Measurements from ENCODE around the gene STAT1. TPM values are rescaled to one million over a fixed set of nuclear protein-coding genes. Genes with fewer than 3 reads are reported as not detected.
A peak's percentile ranks its signal among the peaks of the same experiment; 100 is the strongest.

The STAT1 gene
- total RNA-seq, 1 donor from 2014 or later = 189 TPM

DNA sequence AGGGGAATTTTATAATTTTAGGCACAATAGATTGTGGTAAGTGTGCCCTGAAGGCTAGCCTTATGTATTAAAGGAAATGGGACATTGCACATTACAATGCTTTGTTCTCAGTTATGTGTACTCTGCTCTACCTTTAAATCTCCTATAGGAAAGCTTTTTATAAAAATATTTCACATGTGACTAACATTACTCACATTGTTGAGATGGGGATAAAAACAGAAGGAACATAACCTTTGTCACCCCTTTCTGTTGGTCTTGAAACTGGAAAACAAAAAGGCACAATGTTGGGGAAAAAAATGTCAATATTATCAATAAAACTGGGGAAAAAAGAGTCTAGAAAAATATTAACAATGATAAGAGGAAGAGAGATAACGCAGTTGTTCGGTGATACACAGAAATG is 17.3 kb upstream of the STAT1 start:
- no peak for DNase-seq (ENCODE audit: low read depth)

DNA sequence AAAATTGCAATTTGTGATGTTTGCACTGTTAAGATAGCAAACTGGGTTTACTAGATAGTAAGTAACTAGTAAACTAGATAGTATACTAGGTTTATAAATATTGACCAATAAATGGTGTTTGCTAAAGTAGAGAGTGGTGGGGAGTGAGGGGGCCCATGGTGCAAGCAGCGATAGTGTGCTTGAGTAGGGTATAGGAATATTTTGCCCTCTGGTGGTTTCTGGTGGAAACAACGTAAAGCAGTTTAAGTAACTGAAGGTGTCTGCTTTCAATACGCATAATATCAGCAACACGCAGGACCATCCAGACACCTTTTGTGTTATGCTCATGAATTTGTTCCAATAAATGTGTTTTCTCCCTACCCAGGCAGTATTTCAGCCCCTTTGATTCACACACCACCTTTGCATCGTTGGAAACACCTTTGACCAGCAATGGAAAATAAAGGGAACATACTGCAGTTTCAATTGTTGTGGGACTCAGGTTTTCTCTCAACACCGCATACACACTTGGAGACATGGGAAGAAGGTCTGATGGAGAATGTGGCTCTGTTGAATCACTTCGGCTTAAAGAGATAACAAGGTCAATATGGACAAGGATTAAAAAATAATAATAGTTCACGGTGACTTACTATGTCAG is 16.7 kb upstream of the STAT1 start:
- peak; percentile 57 for DNase-seq (ENCODE audit: low read depth)

DNA sequence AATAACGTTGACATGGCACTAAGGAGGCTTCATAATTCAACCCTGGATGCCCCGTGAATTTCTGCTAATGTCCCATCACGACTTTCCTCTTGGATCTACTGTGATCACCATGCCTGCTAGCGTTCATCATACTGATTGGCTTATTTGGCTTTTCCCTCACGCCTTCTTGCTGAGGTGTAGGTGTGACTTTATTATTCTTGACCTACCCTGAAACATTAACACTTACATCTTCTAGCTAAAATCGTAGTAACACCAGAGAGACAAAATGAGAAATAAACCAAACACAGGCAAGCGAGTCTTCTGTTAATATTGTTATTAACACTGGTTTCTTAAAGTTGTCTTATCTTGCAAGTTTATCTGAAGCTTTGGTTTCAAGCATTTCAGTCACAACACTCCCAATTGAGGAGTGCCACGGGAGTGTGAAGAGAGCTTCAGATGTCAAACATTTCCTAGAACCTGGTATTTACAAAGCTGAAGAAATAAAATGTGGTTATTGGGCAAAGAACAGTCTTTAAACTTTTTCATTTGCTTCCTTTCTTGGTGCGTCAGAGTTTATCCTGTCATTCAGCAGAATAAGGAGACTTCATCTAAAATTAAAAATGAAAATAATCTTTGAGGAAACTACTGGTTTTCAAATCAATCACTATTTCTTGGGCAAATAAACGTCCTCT is 15.4 kb upstream of the STAT1 start:
- DNase-seq (ENCODE audit: low read depth) = no peak

DNA sequence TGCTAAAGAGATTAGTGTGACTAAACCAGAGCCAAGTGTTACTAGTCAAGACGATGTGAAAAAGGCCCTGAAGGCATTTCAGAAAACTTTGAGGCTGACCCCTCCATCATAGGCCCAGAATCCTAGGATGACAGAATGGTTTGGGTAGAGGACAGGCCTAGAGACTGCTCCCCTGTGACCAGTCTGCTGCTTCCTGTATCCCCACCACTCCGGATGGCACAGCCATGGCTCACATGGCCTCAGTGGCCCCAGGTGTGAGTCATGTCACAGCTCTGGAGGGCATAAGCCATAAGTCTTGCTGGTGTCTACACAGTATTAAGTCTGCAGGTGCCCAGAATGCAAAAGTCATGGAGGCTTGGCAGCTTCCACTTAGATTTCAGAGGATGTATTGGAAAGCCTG is 12.4 kb upstream of the STAT1 start:
- DNase-seq (ENCODE audit: low read depth) = no peak

DNA sequence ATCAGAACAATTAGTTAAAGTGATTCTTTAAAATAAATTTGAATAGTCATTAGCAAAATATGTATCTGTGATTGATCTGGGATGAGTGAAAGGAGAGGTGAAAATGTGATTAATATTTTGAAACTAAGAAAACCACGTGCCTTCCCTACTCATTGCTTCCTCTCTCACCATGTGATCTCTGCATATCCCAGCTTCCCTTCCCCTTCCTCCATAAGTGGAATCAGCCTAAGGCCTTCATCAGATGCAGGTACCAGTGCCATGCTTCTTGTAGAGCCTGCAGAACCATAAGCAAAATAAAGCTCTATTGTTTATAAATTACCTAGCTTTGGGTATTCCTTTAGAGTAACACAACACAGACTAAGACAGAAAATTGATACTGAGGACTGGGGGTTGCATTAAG is 11.2 kb upstream of the STAT1 start:
- DNase-seq (ENCODE audit: low read depth) = no peak

DNA sequence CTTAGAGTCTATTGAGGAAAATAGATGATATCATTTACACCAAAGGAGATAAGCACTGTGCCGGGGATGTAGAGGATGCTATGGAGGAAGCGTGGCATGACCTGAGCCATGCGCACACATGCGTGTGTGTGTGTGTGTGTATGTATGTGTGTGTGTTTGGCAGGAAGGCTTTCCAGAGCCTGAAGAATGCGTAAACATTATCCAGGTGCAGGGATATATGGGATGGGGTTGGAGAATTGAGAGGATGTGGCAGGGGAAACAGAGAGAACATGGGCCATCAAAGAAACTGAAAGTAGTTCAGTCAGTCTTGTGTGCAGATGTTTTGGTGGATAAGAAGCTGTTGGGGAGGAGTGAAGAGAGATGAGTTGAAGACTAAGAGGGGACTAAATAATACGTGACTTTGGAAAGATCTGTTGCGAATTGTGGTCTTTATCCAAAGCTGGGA is 9.3 kb upstream of the STAT1 start:
- DNase-seq (ENCODE audit: low read depth) = no peak

DNA sequence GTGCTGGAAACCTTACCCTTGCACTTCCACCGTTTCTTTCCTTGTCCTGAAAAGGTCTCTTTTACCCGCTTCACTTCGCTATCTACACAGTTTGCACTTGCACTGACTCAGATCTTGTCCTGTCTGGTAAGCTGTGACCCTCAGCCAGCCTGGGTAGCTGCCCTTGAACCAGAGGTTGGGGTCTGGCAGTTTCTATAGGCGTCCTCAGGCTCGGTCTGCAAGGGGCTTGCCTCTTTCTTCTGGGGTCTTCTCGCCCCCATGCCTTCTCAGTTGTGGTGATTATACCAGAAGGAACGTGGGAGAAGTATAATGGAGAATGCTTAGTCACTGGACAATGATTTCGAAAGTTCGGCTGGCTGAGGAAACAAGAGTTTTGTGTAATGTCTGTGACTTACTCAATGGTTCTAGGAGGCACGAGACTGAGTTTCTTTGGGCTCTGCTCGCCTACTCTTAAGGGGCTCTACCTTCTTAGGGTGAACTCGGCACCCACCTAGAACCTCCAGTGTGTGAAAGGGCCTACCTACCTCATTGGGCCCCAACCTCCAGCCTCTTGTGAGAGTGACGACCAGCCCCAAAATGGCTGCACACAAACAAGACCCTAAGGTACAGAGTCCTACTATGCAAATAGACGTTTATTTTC is 6.9 kb upstream of the STAT1 start:
- peak; percentile 88 for DNase-seq (ENCODE audit: low read depth)

DNA sequence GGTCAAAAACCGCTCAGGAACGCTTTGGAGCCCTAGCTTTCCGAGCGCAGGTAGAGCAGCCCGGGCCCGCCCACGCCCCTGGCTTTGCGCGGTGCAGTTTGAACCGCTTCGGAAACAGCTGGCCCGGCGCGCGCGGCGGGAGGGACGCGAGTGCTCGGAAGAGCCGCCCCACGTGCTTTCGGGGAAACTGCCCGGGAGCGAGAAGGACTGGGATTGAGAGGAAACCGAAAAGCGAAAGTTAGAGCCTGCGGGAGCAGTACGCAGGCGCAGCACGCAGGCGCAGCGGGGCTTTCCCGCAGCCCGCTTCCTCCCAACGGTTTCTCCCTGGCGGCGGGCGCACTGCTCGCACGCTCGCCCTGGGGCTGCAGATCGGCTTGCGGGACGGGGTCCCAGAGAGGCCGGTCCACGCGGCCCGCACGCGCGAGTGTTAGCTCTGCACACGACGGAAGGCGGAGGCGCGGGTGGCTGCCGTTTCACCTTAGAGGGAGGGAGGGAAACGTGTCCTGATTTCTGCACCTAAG is 6.3 kb upstream of the STAT1 start:
- peak; percentile 89 for DNase-seq (ENCODE audit: low read depth)

DNA sequence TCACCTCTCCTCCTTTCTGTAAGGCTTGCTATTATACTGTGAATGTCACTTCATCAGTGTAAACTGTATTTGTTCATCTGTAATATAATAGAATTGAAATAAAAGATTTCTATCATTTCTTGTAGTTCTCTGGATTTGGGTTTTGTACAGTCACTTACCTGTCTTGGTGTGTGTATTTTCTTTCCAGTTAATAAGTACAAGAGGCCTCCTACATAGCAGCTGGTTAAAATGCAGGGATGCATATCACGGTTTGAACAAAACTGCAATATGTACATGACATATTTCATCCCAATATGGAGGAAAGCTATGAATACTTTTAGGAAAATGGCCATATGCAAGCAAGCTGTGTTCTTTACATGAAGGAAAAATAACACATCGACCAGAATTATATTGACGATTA is 5.4 kb upstream of the STAT1 start:
- DNase-seq (ENCODE audit: low read depth) = no peak

DNA sequence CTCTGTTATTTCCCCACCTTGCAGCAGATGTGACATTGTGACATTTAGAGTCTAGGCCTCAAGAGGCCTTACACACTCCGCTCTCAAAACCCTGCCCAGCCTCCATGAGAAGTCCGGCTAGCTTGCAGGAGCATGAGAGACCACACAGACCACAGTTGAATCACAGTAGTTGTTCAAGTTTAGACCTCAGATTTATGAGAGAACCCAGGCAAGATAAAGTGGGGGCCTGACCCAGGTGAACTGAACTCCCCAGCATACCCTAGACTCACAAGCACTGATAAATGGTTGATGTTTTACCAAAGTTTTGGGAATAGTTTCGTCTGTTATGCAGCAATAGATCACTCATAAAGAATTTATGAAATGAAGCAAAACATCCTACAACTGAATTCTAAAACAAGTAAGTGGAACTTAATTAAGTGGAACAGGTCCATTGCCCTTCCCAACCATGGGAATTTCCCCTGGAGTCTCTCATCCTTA is 4.7 kb upstream of the STAT1 start:
- peak; percentile 82 for DNase-seq (ENCODE audit: low read depth)

DNA sequence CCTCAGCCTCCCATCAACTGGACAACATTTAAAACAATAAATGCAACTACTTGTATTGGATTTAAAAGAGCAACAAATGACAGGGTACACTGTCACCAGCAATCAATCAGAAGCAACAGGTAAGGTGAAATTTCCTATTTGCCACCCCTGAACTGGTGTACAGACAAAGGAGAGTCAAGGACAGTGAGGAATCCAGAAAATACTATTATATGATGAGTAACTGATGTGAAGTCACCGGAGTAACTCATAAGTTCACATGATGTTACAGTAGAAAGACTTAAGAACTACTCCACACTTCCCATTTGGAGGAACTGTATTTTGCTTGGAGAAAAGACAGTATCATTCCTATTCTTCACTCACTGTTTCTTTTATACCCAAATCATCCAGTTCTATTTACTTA is 4.1 kb upstream of the STAT1 start:
- DNase-seq (ENCODE audit: low read depth) = no peak

DNA sequence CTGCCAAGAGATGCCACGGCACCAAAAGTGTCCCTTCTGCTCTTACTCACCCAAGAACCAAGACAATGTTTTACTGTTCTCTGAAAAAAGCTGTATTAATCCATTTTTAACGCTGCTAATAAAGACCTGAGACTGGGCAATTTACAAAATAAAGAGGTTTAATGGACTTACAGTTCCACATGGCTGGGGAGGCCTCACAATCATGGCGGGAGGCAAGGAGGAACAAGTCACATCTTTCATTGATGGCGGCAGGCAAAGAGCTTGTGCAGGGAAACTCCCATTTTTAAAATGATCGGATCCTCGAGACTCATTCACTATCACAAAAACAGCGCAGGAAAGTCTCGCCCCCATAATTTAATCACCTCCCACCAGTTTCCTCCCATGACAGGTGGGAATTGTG is 1.9 kb upstream of the STAT1 start:
- DNase-seq (ENCODE audit: low read depth) = no peak

DNA sequence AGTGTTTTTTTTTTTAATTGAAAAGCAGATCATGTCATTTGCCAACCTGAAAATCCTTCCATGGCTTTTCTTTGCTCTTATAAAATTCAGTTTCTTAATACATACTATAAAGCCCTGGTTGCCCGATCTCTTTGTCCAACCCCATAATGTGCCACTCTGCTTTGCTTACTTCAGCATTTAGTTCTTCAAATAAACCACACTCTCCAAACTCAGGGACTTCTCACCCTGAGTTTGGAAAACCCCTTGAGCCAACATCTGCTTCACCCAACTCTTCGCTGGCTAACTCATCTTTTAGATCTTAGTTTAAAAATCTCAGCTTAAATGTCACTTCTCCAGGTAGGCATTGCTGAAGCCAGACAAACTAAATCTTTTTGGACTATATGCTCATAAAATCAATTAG is 1.3 kb upstream of the STAT1 start:
- no peak for DNase-seq (ENCODE audit: low read depth)

DNA sequence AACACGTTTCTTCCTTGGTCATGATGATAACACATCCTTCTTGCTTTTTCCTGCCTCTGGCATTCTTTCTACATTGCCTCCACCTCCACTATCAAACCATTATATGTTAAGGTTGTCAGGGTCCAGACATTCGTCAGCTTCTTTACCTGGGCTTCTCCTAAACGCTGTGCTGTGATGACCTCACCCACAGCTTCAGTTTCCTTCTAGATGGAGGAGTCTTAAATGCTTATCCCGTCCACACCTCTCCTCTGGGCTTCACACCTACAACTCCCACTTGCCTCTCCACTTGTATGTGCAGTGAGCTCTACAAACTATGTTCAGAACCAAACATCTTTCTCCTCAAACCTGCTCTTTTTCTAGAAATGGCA is 666 bp upstream of the STAT1 start:
- DNase-seq (ENCODE audit: low read depth) = no peak

DNA sequence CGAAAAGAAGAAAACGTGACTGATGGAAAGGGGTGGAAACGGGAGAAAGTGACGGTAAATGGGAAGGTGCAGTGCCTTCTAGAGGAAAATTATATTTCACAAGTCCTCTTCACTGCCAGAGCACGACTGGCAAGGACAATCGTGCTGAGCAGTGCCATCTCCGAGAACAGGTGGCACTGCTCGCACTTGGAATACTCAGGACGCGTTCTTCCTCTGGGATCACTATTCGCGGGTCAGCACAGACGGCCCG is 364 bp downstream of the STAT1 start:
- DNase-seq (ENCODE audit: low read depth) = no peak

DNA sequence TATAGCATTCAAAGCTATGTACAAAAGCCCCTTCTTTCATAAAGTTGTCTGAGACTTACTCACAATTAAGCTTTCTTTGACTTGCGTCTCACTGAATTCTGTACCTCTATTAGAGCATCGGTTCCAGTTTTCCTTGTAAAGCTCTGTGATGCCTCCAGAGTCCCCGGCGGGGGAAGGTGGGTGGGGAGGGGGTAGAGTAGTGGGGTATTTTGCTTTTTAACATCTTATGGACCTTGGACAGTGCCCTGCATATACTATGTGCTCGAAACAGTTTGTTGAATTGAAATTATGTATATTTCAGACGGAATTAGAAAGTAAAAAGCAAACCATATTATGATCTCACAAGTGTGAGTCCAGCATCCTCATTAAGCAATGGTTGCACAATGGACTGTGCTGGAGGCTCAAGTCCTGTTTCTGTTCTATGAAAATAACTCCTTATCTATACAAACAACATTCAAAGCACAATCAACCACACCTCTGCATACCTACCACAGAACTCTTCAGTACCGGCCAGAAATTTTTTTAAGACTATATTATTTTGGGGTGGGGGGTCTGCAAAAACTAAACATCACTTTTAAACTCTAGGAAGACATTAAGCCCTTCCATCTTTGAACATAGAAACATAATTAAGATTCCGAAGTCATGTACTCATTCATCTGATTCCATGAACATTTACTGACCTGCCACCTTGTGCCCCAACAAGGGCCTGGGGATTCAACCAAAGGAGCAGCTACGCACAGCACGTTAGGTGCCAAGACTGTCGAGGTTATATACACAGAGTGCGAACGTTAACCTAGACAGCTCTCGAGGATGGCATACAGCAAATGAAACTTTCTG is 908 bp downstream of the STAT1 start:
- DNase-seq (ENCODE audit: low read depth) = peak; percentile 44

DNA sequence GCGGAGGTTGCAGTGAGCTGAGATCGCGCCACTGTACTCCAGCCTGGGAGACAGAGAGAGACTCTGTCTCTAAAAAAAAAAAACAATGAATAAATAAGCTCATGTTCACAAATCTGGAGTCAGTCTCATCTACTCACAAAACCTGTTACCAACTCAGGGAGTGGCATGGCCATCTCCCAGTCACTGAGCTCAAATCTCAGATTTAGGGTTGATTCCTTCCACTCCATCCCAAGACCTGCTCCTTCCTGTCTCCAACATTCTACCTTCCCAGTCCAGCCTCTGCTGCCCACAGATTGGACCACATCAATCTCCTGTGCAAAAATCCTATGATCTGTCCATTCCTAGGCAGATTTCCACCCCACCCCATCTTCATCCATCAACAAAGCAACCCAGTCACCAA is 1.6 kb downstream of the STAT1 start:
- no peak for DNase-seq (ENCODE audit: low read depth)

DNA sequence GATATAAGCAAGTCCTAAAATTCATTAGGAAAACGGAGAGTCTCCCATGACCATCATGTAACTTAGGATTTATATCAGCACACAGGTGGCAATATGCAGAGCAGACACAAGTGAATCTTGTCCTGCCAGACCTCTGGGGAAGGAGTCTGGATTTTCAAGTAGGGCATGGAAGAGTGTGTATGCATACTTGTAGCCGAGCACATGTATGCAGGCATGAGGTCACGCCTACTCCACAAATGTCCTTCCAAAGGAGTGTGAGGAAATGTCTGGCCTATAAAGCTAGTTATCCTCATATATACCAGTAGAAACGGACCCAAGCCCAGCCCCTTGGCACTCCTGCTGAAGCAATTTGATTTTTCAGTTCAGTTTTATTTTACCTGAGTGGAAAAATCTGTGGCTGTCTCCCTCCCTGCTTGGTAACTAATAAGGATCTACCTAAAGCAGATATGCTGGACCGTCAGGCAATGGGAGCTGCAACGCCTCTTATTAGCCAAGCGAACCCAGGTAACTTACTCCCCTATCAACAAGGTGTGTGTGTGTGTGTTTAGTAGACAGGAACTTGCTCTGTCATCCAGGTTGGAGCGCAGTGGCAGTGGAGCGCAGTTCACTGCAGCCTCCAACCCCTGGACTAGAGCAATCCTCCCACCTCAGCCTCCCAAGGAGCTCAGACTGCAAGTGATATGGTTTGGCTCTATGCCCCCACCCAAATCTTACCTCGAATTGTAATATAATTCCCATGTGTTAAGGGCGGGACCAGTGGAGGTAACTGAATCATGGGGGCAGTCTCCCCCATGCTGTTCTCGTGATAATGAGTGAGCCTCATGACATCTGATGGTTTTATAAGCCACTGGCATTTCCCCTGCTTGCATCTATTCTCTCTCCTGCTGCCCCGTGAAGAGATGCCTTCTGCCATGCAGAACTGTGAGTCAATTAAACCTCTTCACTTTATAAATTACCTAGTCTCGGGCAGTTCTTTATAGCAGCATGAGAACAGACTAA is 2.8 kb downstream of the STAT1 start:
- DNase-seq (ENCODE audit: low read depth) = no peak

DNA sequence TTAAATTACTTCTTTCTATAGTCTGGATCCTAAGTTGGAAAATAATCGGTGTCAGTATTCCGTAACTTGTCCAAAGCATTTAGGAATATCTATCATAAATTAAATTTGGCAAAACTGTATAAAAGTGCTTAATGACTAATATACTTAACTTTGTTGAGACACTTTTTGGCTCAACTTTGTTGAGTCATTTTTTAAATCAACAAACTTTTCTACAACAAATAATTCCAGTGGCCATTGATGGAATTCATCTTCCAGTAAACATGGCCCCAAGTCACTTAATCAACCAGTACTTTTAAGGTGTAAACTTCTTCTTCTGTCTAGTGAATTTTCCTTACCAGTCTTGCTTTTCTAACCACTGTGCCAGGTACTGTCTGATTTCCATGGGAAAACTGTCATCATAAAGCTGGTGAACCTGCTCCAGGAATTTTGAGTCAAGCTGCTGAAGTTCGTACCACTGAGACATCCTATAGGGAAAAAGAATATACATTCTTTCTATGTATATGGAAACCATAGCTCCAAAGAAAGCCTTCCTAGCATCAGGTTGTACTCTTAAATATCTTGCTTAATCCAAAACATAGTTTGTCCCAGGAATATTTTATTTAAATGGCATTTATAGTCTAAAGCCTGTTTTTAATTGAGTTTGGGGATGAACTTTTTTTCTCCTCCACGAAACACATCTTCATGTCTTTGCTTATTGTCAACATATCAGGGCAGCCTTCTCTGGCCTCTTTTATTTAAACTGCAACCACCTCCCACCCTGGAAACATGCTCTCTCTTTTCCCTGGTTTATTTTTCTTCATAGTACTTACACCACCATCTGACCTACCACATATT is 4.2 kb downstream of the STAT1 start:
- peak; percentile 30 for DNase-seq (ENCODE audit: low read depth)

DNA sequence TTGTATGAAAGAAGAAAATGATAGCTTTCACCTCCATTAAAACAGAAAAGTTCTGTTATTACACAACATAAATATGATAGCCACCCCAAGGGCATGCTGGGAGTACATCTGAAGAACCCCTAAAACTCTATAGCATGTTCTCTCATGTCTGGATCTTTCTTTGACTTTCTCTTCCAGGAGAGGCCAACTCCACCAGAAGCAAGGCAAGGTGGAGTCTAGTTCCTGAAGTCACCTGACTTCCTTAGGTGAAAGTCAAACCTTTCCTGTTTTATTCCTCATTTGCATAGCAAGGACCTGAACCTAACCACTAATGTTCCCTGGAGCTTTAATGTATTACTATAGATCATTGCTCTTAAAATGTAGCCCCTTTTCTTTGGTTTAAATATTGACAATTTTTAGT is 5.7 kb downstream of the STAT1 start:
- no peak for DNase-seq (ENCODE audit: low read depth)

Measured in renal cortical epithelial cell (primary cell).